GM21576 (cell line): Measurements from ENCODE around the gene RMC1.
"Not testable (repeated sequence)": the region's sequence is repeated elsewhere in the genome, so short reads cannot be mapped to it uniquely, and the experiment has no call there.

Experiments used
- ATAC-seq: cut with Tn5 transposase; IDR thresholded peaks from one replicate; pipeline ENCODE4 v1.9.1; 2021; ENCODE audit warnings: mild to moderate bottlenecking, moderate library complexity; ENCODE audit not compliant: unreplicated experiment

The RMC1 gene

DNA sequence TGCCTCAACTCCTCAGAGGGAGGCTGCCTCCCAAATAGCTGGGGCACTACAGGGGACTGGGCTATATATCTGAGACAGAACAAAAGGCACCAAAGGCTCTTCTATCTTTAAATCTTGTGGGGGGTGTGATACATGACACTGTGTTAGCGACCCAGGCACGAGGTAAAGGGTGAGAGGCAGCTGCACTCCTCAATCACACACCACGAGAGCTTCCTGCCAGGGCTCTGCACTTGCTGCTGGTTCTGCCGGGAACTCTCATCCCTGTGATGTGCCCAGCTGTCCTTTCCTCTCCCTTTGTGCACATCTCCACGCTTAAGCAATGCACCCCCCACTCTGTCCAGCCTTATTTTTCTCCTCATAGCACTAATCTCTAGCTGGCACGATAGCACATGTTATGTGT lies 50.6 kb downstream of the RMC1 start:
- no peak for ATAC-seq

DNA sequence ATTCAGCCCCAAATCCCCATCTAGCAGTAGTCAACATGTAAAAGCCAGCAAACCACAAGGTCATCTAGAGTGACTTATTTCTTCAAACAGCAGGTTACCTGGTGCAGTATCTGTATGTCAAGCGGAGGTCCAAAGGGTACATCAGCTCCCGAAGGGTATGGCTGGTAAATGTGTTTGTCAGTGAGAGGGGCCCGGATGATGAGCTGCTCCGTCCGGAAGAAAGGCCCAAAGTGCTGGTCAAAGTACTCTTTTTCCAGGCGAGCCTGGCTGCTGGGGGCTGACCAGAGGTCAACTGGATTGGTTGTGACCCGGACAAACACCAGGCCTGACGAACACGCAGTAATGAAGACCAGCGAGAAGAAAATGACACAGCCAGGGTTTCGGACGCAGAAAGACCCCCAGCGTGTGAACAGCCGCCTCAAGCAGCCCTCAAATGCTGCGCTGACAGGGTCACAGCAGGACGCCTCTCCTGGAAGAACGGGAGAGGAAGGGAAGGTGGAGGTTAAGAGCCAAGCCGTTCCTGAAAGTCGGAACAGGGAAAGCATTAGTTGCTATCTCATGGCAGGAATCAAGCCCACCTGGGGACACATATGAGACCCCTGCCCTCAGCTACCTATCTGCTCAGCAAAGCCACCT lies 53.0 kb downstream of the RMC1 start:
- ATAC-seq: no peak

DNA sequence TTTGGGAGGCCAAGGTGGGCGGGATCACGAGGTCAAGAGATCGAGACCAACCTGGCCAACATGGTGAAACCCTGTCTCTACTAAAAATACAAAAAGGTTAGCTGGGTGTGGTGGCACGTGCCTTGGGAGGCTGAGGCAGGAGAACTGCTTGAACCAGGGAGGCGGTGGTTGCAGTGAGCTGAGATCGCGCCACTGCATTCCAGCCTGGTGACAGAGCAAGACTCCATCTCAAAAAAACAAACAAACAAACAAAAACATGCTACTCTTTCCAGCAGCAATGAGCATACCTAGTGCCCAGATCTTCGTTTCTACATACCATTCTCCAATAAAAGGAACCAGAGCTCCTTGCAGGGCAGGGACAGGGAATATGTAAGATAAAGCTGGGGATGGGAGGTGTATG lies 54.2 kb downstream of the RMC1 start:
- ATAC-seq: not testable (repeated sequence)

DNA sequence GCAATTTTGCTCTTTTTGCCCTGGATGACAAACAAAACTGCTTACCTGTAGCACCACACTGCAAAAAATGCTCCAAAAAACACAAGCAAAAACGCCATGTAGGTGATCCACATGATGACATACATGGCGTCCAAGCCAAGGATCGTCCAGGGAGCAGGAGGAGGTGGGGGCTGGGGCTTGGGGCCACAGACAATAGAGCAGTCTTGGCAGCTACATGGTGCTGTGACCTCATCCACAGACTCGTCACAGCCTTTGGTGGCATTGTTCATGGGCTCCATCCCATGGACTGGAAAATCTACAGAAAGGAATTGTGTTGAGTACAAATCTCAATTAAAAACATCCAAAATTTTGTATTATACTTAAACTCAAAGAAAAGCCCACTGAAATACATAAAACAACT lies 56.9 kb downstream of the RMC1 start:
- no peak for ATAC-seq

DNA sequence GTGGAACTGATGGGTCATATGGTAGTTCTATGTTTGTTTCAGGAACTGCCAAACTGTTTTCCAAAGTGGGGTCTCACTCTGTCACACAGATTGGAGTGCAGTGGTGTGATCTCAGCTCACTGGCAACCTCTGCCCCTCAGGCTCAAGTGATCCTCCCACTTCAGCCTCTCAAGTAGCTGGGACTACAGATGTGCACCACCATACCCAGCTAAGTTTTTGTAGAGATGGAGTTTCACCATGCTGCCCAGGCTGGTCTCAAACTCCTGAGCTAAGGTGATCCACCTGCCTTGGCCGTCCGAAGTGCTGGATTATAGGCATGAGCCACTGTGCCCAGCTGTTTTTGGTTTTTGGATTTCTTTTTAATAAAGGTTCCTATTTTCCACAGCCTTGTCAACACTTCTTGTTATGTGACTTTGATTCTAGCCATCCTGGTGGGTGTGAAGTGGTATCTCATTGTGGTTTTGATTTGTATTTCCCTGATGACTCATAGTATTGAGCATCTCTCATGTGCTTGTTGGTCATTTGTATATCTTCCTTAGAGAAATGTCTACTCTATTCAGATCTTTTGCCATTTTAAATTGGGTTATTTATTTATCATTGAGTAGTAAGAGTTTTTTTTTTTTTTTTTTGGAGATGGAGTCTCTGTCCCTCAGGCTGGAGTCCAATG lies 60.2 kb downstream of the RMC1 start:
- ATAC-seq: no peak

DNA sequence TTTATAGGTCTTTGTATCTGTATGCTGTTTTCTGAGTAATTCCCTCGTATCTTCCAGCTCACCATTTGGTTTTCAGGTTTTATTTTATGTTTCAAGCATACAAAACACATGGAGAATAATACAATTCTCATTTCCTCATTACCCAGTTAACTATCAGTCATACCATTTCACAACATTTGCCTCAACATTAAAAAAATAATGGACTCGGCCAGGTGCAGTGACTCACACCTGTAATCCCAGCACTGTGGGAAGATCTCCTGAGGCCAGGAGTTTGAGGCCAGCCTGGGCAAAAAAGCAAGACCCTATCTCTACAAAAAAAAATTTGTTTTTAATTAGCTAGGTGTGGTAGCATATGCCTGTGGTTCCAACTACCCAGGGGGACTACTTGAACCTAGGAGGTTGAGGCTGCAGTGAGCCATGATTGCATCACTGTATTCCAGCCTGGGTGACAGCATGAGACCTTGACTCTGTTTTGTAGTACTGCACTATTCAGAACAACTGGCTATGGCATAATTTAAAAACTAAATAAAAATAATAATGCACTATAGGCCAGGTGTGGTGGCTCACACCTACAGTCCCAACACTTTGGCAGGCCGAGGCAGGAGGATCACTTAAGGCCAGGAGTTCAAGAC lies 62.7 kb downstream of the RMC1 start:
- ATAC-seq: no peak

DNA sequence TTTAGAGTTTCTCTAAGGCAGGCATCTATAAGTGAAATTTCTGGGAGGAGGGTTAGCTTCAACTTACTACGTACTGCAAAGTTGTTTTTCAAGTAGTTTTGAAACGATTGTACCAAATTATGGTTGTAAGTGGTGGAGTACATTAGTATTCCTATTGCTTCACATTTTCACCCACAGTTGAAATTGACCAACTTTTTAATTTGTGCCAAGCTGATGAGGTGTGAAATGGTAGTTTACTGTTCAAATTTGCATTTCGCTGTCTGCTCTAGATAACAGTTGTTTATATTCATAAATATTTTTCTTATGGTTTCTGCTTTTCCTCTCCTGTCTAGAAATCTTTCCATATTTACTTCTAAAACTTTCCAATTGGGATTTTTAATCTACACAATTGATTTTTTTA lies 64.4 kb downstream of the RMC1 start:
- no peak for ATAC-seq

DNA sequence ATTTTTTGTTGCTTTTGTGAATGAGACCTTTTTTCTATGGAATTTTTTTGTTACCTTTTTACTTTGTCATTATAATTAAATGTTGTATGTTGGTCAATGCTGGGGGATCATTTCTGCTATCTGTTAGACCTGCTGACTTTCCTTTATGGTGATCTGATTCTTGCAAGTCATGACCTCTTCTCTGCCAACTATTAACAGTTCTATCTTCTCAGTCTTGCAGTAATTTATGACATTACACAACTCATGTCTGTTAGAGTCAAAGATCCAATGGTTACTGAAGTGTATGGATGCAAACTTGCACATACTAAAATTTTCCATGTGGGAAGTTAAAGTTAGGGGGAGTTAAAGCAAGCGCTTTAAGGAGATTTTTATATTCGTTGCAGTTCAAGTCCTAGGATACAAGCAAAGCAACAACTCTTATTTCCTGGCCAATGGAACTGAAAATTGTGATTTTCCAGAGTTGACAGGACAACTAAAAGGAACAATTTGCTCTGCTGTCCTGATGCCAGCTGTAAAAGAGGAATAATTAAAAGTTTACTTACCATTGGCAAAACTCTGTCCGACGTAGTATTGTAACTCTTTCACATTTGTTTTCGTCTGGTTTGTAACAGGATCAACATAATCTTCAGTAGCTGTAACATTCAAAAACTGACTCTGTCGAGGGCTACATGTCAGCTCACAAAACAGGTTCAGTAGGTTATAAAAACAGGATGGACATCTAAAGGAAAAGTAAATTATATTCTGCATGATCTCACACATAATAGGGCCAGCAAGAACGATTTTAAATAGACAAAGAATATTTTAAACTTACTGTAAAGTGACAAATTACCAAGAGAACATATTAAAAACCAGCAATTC lies 65.2 kb downstream of the RMC1 start:
- ATAC-seq: no peak

DNA sequence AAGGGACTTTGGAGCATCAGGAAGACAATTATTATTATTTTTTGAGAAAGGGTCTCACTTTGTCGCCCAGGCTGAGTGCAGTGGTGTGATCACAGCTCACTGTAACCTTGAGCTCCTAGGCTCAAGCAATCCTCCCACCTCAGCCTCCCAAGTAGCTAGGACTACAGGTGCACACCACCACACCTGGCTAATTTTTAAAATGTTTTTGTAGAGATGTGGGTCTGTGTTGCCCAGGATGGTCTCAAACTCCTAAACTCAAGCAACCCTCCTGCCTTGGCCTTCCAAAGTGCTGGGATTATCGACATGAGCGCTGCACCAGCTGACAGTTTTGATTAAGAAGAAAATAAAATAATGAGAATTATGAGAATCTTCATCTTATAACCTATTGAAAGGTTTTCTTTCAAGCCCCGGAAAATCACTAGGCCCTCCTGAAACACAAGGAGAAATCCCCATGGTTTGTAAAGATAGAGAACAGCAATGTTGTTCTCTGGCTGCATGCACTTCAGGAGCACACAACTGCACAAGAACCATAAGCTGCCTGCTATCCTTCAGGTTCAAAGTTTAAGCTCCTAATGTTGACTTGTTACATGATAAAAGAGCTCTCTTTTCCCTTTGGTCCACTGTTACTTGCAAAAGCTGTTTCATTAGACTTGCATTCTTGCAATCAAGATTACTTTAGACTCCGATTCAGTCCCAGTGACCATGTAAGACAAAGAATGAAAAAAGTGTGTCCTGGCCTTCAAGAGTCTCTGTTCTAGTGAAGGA lies 66.2 kb downstream of the RMC1 start:
- no peak for ATAC-seq

DNA sequence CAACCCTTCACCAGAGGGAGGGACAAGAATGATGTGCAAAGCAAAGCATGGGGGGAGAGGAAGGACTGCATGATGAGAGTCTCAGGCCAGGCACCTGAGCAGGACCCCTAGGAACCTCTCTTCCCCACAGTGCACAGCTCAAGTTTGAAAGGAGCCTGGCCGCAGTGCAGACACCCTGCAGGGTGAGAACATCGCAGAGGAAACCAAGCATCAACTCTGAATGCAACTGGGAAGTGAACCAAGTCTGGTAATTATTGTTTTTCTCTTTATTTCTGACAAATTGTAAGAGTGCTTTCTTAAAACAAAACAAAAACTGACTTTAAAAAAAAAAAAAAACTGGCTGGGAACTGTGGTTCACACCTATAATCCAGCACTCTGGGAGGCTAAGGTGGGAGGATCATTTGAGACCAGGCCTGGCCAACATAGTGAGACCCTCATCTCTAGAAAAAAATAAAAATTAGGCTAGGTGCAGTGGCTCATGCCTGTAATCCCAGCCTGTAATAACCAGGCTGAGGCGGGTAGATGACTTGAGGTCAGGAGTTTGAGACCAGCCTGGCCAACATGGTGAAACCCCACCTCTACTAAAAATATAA lies 67.7 kb downstream of the RMC1 start:
- ATAC-seq: no peak

DNA sequence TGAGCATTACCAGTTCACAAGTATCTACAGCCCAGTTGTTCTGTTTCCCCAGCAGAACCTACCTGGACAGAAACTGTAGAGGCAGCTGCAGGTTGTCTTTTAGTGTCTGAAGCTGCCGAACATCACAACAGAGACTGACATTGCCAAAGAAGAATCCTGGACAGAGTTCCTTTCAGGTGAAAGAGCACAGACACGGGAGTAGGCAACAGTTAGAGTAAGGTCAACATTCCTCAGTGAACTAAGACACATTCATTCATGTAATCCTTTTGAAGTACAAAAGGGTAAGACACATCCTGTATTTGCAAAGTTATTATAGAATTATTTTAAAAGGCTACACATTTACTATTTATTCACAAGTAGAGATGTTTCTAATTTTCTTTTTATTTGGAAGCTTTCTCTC lies 68.7 kb downstream of the RMC1 start:
- ATAC-seq: no peak

DNA sequence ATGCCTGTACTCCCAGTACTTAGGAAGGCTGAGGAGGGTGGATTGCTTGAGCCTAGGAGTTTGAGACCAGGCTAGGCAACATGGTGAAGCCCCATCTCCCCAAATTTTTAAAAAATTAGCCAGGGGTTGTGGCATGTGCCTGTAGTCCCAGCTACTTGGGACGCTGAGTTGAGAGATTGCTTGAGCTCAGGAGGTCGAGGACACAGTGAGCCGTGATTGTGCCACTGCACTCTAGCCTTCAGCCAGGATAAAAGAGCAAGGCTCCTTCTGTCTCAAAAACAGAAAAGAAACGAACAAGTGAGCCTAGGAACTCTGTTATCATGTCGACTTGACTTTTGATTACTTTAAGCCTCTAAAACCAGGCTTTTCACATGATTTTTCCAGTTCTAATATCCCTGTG lies 69.3 kb downstream of the RMC1 start:
- no peak for ATAC-seq

DNA sequence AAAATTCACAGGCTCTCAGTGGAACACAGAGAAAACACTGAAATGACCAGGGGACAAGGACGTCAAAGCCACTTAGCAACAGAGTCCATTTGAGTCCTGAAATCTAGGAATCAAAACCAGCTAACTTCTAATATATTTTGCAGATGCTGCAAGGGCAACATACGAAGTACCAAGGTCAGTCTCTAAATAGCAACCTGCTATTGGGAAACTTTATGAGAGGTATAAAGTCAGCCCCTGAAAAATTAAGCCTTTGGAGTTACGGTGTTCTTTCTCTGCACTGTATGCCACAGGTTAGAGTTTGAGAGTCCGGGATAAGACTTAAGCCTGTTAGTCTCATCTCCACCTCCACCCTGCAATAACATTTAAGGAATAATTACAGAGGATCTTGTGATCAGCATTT lies 69.7 kb downstream of the RMC1 start:
- ATAC-seq: no peak

DNA sequence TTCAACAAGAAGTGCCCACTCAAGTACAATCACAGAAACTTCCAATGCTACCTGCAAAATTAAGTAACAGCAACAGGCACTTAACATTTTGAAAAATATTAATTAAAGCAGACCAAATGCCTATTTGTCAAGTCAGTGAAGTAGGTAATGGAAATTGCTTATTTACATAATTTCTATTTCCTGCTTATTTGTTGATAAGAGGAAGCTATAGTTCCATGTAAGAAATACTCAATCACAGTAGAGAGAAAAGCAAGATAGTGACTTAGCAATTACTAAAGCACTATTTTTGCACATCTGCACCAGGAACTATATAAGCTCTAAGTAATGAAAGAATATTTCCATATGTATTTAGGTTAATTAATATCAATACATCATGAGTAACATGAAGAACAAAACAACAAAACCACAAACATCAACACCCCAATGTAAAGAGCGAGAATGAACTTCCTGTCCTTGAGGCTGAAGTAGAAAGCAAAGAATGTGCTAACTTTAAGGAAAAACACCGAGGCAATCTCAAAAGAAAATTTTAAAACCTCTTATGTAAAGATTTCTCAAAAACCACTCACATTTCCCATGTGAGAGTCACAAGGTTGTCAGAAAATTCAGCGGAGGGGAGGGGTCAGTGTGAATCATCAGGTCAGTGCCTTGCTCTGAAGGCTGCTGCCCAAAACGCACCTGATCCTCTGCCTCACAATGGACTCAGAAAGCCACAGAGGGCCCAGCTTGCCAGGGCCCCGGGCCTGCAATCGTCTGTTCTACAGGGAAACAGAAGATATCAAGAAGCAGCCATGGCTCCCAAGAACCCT lies 70.5 kb downstream of the RMC1 start:
- ATAC-seq: no peak

DNA sequence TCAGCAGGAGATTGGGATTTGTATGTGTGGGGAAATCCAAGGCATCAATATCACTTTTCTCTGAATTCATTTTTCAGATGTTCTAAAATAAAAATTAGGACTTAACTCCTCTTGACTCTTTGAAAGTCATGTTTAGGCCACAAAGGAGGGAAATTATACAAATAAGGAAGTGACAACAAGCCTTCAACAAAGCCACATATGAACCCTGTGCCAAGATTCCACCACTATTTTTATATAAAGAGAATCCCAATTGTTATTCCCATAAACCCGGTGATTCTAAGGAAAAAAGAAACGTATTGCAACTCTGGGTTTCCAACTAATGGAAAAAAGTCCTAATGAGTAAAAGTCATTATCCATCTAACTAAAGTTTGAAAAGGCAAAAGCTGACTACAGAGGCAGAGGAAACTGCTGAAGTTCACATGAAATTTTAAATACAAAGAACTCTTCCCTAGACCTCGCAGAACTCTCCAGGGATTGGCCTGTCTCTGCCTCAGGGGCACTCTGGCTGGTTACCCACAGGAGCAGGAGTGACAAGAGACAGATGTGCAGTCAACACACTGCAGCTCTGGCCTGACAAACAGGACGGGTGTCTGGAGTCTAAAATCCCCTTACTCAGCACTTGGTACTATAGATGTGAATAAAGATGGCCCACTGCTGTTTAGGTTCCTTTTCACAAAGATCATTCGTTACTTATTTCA lies 71.4 kb downstream of the RMC1 start:
- no peak for ATAC-seq

DNA sequence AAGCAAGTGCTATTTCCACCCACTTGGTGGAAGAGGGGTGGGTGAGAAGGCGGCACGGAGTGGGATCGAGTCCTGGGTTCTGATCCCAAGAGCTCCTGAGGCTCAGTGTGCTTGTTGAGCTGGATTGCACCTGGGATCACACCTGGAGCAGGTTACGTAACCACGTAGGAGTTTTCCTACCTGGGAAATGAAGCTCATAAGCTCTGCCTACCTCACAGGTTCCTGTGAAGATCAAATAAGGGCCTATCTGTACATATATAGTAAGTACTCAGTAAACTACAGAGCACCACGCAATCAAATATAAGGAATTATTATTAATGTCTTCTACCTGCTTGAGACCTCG lies 72.0 kb downstream of the RMC1 start:
- no peak for ATAC-seq

DNA sequence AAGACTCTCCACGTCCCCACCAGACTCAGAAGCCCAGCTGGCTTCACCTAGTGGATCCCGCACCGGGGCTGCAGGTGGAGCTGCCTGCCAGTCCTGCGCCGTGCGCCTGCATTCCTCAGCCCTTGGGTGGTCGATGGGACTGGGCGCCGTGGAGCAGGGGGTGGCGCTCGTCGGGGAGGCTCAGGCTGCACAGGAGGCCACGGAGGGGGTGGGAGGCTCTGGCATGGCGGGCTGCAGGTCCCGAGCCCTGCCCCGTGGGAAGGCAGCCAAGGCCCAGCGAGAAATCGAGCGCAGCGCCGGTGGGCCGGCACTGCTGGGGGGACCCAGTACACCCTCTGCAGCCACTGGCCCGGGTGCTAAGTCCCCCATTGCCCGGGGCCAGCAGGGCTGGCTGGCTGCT lies 74.2 kb downstream of the RMC1 start:
- ATAC-seq: not testable (repeated sequence)

DNA sequence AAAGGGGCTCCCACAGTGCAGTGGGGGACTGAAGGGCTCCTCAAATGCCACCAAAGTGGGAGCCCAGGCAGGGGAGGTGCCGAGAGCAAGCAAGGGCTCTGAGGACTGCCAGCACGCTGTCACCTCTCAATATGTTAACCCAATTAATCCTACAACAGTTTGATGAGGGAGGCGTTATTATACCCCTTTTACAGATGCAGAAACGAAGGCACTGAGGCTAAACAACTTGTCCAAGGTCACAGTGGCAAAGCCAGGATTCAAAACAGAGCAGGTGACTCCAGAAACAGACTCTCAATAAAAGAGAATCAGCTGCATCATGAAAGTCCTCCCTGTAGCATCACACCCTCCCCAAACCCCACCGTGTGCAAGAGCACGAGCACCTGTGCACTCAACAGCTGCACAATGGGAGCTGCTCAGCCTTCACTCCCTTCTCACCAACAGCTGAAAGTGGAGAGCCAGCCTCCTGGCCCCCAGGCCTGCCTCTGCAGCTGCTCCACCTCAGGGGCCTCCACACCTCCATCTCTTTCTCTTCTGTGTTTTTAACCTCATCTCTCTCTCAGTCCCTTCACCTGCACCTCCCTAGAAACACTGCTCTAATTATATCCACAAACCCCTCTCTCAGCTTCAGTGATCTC lies 74.9 kb downstream of the RMC1 start:
- ATAC-seq: no peak
